ENCODE data around the gene LTB.

Gene LTB

GRCh38 chr6:31614684-31615578 is 32.7 kb upstream of the LTB start, which contains the start of gene AIF1:
TSS of gene AIF1 (plus strand) at chr6:31615234. CDS start at chr6:31615330, 96 bp downstream.
- peak within 1 kb of the TSS; percentile 47 for H3K4me3 ChIP-seq (replicated peaks; ENCODE audit: low read depth, low read length)
- no peak for DNase-seq (ENCODE audit: extremely low read depth, insufficient read length)
- no peaks in the 10 kb centered on the region for H3K27me3 ChIP-seq (replicated peaks; ENCODE audit: control insufficient read depth, insufficient read depth, low read length)
- no peak for TF ChIP-seq CTCF (IDR thresholded peaks at IDR 0.05; ENCODE audit: insufficient read depth, low read length, poor library complexity, severe bottlenecking)
- no peaks in the 10 kb centered on the region for H3K36me3 ChIP-seq (ENCODE audit: control insufficient read depth, insufficient read depth, low read length)

GRCh38 chr6:31614075-31614619 is 31.9 kb upstream of the LTB start:
- TF ChIP-seq CTCF (IDR thresholded peaks at IDR 0.05; ENCODE audit: insufficient read depth, low read length, poor library complexity, severe bottlenecking) = no peak
- Histone ChIP-seq H3K4me3 (replicated peaks; ENCODE audit: low read depth, low read length) (no peak overlapping the region), H3K36me3 (ENCODE audit: control insufficient read depth, insufficient read depth, low read length) (no peaks in the 10 kb centered on the region), H3K27me3 (replicated peaks; ENCODE audit: control insufficient read depth, insufficient read depth, low read length) (no peaks in the 10 kb centered on the region)
- DNase-seq (ENCODE audit: extremely low read depth, insufficient read length) = no peak

- Histone ChIP-seq H3K27me3 (replicated peaks; ENCODE audit: control insufficient read depth, insufficient read depth, low read length) (no peaks in the 10 kb centered on the region), H3K36me3 (ENCODE audit: control insufficient read depth, insufficient read depth, low read length) (no peaks in the 10 kb centered on the region), H3K4me3 (replicated peaks; ENCODE audit: low read depth, low read length) (no peak overlapping the region)
- DNase-seq (ENCODE audit: extremely low read depth, insufficient read length) = no peak
- no peak for TF ChIP-seq CTCF (IDR thresholded peaks at IDR 0.05; ENCODE audit: insufficient read depth, low read length, poor library complexity, severe bottlenecking)
Measured at GRCh38 chr6:31610968-31611367, 28.7 kb upstream of the LTB start.

- no peak for TF ChIP-seq CTCF (IDR thresholded peaks at IDR 0.05; ENCODE audit: insufficient read depth, low read length, poor library complexity, severe bottlenecking)
- no peaks in the 10 kb centered on the region for H3K27me3 ChIP-seq (replicated peaks; ENCODE audit: control insufficient read depth, insufficient read depth, low read length)
- no peak for DNase-seq (ENCODE audit: extremely low read depth, insufficient read length)
- no peak overlapping the region for H3K4me3 ChIP-seq (replicated peaks; ENCODE audit: low read depth, low read length)
- H3K36me3 ChIP-seq (ENCODE audit: control insufficient read depth, insufficient read depth, low read length) = no peaks in the 10 kb centered on the region
Measured at GRCh38 chr6:31609519-31610406, 27.5 kb upstream of the LTB start.

GRCh38 chr6:31607317-31607716 is 25.1 kb upstream of the LTB start:
- no peak overlapping the region for H3K4me3 ChIP-seq (replicated peaks; ENCODE audit: low read depth, low read length)
- TF ChIP-seq CTCF (IDR thresholded peaks at IDR 0.05; ENCODE audit: insufficient read depth, low read length, poor library complexity, severe bottlenecking) = no peak
- DNase-seq (ENCODE audit: extremely low read depth, insufficient read length) = no peak
- no peaks in the 10 kb centered on the region for H3K36me3 ChIP-seq (ENCODE audit: control insufficient read depth, insufficient read depth, low read length)
- no peaks in the 10 kb centered on the region for H3K27me3 ChIP-seq (replicated peaks; ENCODE audit: control insufficient read depth, insufficient read depth, low read length)

Measured in GM06990 (cell line).